Stimulated activated CD4-positive, alpha-beta T cell treated with anti-CD3 and anti-CD28 coated beads, Interleukin-15, amount 100 ng/mL, for 24 hours (primary cell): ENCODE measurements around the gene PFDN5.
A peak's percentile ranks its signal among the peaks of the same experiment; 100 is the strongest.
"Not testable (repeated sequence)": the region's sequence is repeated elsewhere in the genome, so short reads cannot be mapped to it uniquely, and the experiment has no call there.

ENCODE experiments used
- DNase-seq: peaks from one replicate; pipeline ENCODE4 v3.0.0-alpha.2; 2020

The PFDN5 gene

GRCh38 chr12:53330671-53331070 lies 35.3 kb downstream of the PFDN5 start:
- no peak for DNase-seq

GRCh38 chr12:53332339-53332738 lies 37.0 kb downstream of the PFDN5 start:
- not testable (repeated sequence) for DNase-seq

- no peak for DNase-seq
These were observed 37.4 kb downstream of the PFDN5 start for GRCh38 chr12:53332744-53333143.

GRCh38 chr12:53333289-53333688 lies 37.9 kb downstream of the PFDN5 start:
- DNase-seq: no peak

GRCh38 chr12:53333845-53334244 lies 38.5 kb downstream of the PFDN5 start:
- no peak for DNase-seq

GRCh38 chr12:53334822-53335221 lies 39.5 kb downstream of the PFDN5 start:
- DNase-seq: no peak

- DNase-seq: no peak
These were observed 40.9 kb downstream of the PFDN5 start, which contains the start of gene SP7 for GRCh38 chr12:53336181-53336681. SP7 (minus strand) TSS chr12:53336354; CDS start chr12:53335646, 708 bp downstream.

GRCh38 chr12:53338017-53338416 lies 42.7 kb downstream of the PFDN5 start:
- no peak for DNase-seq

- DNase-seq: no peak
These were observed 43.6 kb downstream of the PFDN5 start for GRCh38 chr12:53338916-53339315.

GRCh38 chr12:53340398-53340797 lies 45.1 kb downstream of the PFDN5 start:
- no peak for DNase-seq

GRCh38 chr12:53343449-53343848 lies 48.1 kb downstream of the PFDN5 start:
- DNase-seq: no peak

GRCh38 chr12:53343969-53344368 lies 48.6 kb downstream of the PFDN5 start:
- no peak for DNase-seq

- DNase-seq: no peak
These were observed 49.1 kb downstream of the PFDN5 start for GRCh38 chr12:53344487-53344823.

GRCh38 chr12:53344824-53345485 lies 49.6 kb downstream of the PFDN5 start:
- DNase-seq: peak; percentile 83

GRCh38 chr12:53345486-53346188 lies 50.3 kb downstream of the PFDN5 start:
- DNase-seq: no peak

- DNase-seq: no peak
These were observed 51.1 kb downstream of the PFDN5 start for GRCh38 chr12:53346491-53346890.

GRCh38 chr12:53347905-53348304 lies 52.6 kb downstream of the PFDN5 start:
- DNase-seq: no peak
